ENCODE results near the gene FKBP1A. TPM values are rescaled to one million over a fixed set of nuclear protein-coding genes. Genes with fewer than 3 reads are reported as not detected.

The FKBP1A gene
- total RNA-seq, 1 donor from 2014 or later: 187 TPM

GRCh38 chr20:1324598-1325172 lies 68.2 kb downstream of the FKBP1A start:
- TF ChIP-seq, protein P1, sequence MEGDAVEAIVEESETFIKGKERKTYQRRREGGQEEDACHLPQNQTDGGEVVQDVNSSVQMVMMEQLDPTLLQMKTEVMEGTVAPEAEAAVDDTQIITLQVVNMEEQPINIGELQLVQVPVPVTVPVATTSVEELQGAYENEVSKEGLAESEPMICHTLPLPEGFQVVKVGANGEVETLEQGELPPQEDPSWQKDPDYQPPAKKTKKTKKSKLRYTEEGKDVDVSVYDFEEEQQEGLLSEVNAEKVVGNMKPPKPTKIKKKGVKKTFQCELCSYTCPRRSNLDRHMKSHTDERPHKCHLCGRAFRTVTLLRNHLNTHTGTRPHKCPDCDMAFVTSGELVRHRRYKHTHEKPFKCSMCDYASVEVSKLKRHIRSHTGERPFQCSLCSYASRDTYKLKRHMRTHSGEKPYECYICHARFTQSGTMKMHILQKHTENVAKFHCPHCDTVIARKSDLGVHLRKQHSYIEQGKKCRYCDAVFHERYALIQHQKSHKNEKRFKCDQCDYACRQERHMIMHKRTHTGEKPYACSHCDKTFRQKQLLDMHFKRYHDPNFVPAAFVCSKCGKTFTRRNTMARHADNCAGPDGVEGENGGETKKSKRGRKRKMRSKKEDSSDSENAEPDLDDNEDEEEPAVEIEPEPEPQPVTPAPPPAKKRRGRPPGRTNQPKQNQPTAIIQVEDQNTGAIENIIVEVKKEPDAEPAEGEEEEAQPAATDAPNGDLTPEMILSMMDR (IDR thresholded peaks at IDR 0.05): no peak
- Mint-ChIP-seq H3K36me3 (ENCODE audit: unreplicated experiment) (no peaks in the 10 kb centered on the region), H3K9me3 (ENCODE audit: unreplicated experiment) (no peaks in the 10 kb centered on the region), H3K27ac (ENCODE audit: unreplicated experiment) (no peak overlapping the region), H3K27me3 (ENCODE audit: unreplicated experiment) (no peaks in the 10 kb centered on the region), H3K4me3 (ENCODE audit: unreplicated experiment) (no peak overlapping the region), H3K4me1 (ENCODE audit: unreplicated experiment) (peaks cover 8% of the 10 kb centered on the region)
- DNase-seq (ENCODE audit: extremely low spot score, unreplicated experiment): peak; percentile 62

DNA sequence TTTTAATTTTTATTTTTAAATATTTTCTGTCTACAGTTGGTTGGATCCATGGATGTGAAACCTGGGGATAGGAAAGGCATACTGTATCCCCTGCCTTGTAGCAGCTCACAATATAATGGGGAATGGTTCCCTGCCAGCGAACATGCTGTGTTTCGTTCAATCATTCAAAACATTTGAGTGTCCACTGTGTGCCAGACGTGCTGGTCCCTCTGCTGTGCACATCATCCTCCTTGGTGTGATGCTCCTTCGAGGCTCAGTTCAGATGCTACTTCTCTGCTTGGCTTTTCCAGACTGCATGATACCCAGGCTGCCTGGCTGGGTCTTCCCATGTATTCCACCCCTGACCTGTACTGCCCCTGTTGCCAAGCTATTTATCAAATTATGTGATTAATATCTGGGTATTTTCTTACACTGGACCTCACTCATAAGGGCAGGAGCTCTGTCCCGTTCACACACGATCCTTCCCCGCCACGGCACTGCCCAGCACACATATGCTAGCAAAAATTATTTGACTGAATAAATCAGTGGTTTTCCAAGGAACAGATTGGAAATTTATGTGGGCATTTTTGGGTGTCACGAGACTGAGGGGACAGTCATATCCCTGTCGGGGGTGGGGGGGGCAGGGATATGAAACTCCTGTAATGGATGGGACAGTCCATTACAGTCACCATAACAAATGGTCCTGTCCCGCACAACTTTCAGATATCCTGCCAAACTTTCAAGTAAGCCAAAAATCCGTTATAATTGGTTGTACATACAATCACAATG lies 68.8 kb downstream of the FKBP1A start:
- peak; percentile 49 for DNase-seq (ENCODE audit: extremely low spot score, unreplicated experiment)
- H3K27me3 Mint-ChIP-seq (ENCODE audit: unreplicated experiment): no peaks in the 10 kb centered on the region
- TF ChIP-seq, protein P1 (IDR thresholded peaks at IDR 0.05): no peak
- peaks cover 6% of the 10 kb centered on the region for H3K4me1 Mint-ChIP-seq (ENCODE audit: unreplicated experiment)
- H3K36me3 Mint-ChIP-seq (ENCODE audit: unreplicated experiment): no peaks in the 10 kb centered on the region
- no peak overlapping the region for H3K27ac Mint-ChIP-seq (ENCODE audit: unreplicated experiment)
- peak overlapping the region; percentile 27 for H3K4me3 Mint-ChIP-seq (ENCODE audit: unreplicated experiment)
- no peaks in the 10 kb centered on the region for H3K9me3 Mint-ChIP-seq (ENCODE audit: unreplicated experiment)

DNA sequence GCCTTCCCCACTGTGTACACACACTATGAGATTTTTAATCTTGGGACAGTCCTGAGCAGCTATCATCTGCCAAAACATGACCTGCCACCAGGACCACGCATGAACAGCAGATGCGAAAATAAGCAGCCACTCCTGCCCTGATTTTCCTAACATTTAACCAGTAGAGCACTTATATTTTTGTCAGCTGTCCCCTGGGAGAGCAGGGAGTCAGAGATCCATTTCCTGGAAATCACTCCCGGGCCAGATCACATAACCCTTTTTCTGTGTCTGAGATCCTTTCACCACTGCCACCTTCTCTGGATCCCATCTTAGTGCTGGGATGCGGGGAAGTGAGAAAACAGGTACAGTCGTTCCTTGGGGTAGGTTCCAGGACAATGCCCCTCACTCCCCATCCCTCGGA lies 69.6 kb downstream of the FKBP1A start:
- TF ChIP-seq, protein P1 (IDR thresholded peaks at IDR 0.05): no peak
- no peaks in the 10 kb centered on the region for H3K9me3 Mint-ChIP-seq (ENCODE audit: unreplicated experiment)
- H3K4me3 Mint-ChIP-seq (ENCODE audit: unreplicated experiment): no peak overlapping the region
- H3K27ac Mint-ChIP-seq (ENCODE audit: unreplicated experiment): no peak overlapping the region
- H3K36me3 Mint-ChIP-seq (ENCODE audit: unreplicated experiment): no peaks in the 10 kb centered on the region
- no peaks in the 10 kb centered on the region for H3K27me3 Mint-ChIP-seq (ENCODE audit: unreplicated experiment)
- DNase-seq (ENCODE audit: extremely low spot score, unreplicated experiment): no peak
- peaks cover 6% of the 10 kb centered on the region for H3K4me1 Mint-ChIP-seq (ENCODE audit: unreplicated experiment)

- Mint-ChIP-seq H3K9me3 (ENCODE audit: unreplicated experiment) (no peaks in the 10 kb centered on the region), H3K4me3 (ENCODE audit: unreplicated experiment) (no peak overlapping the region), H3K27ac (ENCODE audit: unreplicated experiment) (no peak overlapping the region), H3K36me3 (ENCODE audit: unreplicated experiment) (no peaks in the 10 kb centered on the region), H3K27me3 (ENCODE audit: unreplicated experiment) (no peaks in the 10 kb centered on the region), H3K4me1 (ENCODE audit: unreplicated experiment) (peaks cover 2% of the 10 kb centered on the region)
- TF ChIP-seq, protein P1 (IDR thresholded peaks at IDR 0.05): no peak
- no peak for DNase-seq (ENCODE audit: extremely low spot score, unreplicated experiment)
Measured at GRCh38 chr20:1322511-1323245, 70.2 kb downstream of the FKBP1A start.

- DNase-seq (ENCODE audit: extremely low spot score, unreplicated experiment): no peak
- no peaks in the 10 kb centered on the region for H3K4me1 Mint-ChIP-seq (ENCODE audit: unreplicated experiment)
Measured at GRCh38 chr20:1321654-1321939, 71.3 kb downstream of the FKBP1A start.

More at GRCh38 chr20:1321654-1321939, 71.3 kb downstream of the FKBP1A start:
- TF ChIP-seq, protein P1 (IDR thresholded peaks at IDR 0.05): no peak
- H3K27me3 Mint-ChIP-seq (ENCODE audit: unreplicated experiment): no peaks in the 10 kb centered on the region
- H3K27ac Mint-ChIP-seq (ENCODE audit: unreplicated experiment): no peak overlapping the region
- no peak overlapping the region for H3K4me3 Mint-ChIP-seq (ENCODE audit: unreplicated experiment)
- no peaks in the 10 kb centered on the region for H3K36me3 Mint-ChIP-seq (ENCODE audit: unreplicated experiment)
- H3K9me3 Mint-ChIP-seq (ENCODE audit: unreplicated experiment): no peaks in the 10 kb centered on the region
